Measurements from ENCODE around the gene TMEM151B. TPM values are rescaled to one million over a fixed set of nuclear protein-coding genes. Genes with fewer than 3 reads are reported as not detected.

Gene TMEM151B
- total and polyA plus RNA-seq, 2 donors (not counting 1 experiment from before 2014, with no cell fraction given), result 0.01 to 0.10 TPM

GRCh38 chr6:44264154-44265006, 5.9 kb upstream of the TMEM151B start:
- no peaks in the 10 kb centered on the region for H3K9me3 Mint-ChIP-seq (ENCODE audit: insufficient read depth)
- DNase-seq (peak; percentile 92), ATAC-seq (ENCODE audit: low read depth) (peak; percentile 58)
- H3K4me1 Mint-ChIP-seq, result peaks cover 69% of the 10 kb centered on the region
- Histone ChIP-seq H3K36me3 (replicated peaks in 1 of 2; ENCODE audit: control extremely low read depth in 1 of 2, control insufficient read depth in 1 of 2, extremely low read depth in 1 of 2, insufficient read depth in 2 of 2, low read length in 1 of 2) (peaks cover 4 to 36% of the 10 kb centered on the region in 2 experiments), H3K4me2 (replicated peaks; ENCODE audit: low read depth, low read length, poor library complexity, severe bottlenecking) (peak overlapping the region; percentile 95), H3K9ac (ENCODE audit: low read length) (peak overlapping the region; percentile 93), H3K27me3 (replicated peaks in 1 of 4; ENCODE audit: control extremely low read depth in 1 of 4, control insufficient read depth in 3 of 4, insufficient read depth in 4 of 4, low read length in 3 of 4) (peaks cover 0 to 5% (median under 1%) of the 10 kb centered on the region in 4 experiments), H2AFZ (ENCODE audit: insufficient read depth, low read depth, low read length, poor library complexity, severe bottlenecking) (no peak overlapping the region), H3K9me3 (ENCODE audit: control extremely low read depth in 1 of 3, control insufficient read depth in 2 of 3, insufficient read depth in 1 of 3, low read length in 2 of 3) (no peaks in the 10 kb centered on the region), H3K79me2 (ENCODE audit: control insufficient read depth, insufficient read depth, low read length) (peaks cover 53% of the 10 kb centered on the region), H3K27ac (ENCODE audit: low read length in 2 of 2) (peak overlapping the region; percentile 96 to 98), H3K4me1 (ENCODE audit: control insufficient read depth in 2 of 2, insufficient read depth in 2 of 2, low read length in 2 of 2) (peaks cover 50 to 63% of the 10 kb centered on the region in 2 donors), H3K4me3 (ENCODE audit: control extremely low read depth in 1 of 5, extremely low read depth in 1 of 5, insufficient read depth in 1 of 5, low read depth in 2 of 5, low read length in 4 of 5) (peak overlapping the region; percentile 94 to 99 (median 98)), H4K20me1 (ENCODE audit: control insufficient read depth, insufficient read depth, low read length, poor library complexity, severe bottlenecking) (peaks cover 27% of the 10 kb centered on the region)
- intact Hi-C loops (cut with micrococcal nuclease), result loop anchor here (1.0 to 5.0 kb wide), 7 partner anchors 7 to 1092 kb away; partner anchors contain the start of genes AARS2, CDC5L, MRPL14 and SLC35B2
- 0% methylated on average over 11 of the region's 13 CpGs for WGBS (ENCODE audit: insufficient coverage)
- CTCF ChIA-PET, result interaction anchor here (0.6 to 2.8 kb wide), 13 partner anchors 9 to 168 kb away, joined by 3 to 20 read pairs (median 6); partner anchors contain the start of genes HSP90AB1 and SLC29A1
- TF ChIP-seq, protein P1, sequence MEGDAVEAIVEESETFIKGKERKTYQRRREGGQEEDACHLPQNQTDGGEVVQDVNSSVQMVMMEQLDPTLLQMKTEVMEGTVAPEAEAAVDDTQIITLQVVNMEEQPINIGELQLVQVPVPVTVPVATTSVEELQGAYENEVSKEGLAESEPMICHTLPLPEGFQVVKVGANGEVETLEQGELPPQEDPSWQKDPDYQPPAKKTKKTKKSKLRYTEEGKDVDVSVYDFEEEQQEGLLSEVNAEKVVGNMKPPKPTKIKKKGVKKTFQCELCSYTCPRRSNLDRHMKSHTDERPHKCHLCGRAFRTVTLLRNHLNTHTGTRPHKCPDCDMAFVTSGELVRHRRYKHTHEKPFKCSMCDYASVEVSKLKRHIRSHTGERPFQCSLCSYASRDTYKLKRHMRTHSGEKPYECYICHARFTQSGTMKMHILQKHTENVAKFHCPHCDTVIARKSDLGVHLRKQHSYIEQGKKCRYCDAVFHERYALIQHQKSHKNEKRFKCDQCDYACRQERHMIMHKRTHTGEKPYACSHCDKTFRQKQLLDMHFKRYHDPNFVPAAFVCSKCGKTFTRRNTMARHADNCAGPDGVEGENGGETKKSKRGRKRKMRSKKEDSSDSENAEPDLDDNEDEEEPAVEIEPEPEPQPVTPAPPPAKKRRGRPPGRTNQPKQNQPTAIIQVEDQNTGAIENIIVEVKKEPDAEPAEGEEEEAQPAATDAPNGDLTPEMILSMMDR (IDR thresholded peaks at IDR 0.05), result no peak
- TF ChIP-seq EZH2 (IDR thresholded peaks at IDR 0.05; ENCODE audit: borderline replicate concordance, insufficient read depth, low read depth, low read length, poor library complexity, severe bottlenecking), result no peak
- peak overlapping the region; percentile 100 for H3K4me3 Mint-ChIP-seq
- peaks cover 2% of the 10 kb centered on the region for H3K27me3 Mint-ChIP-seq
- peak overlapping the region; percentile 100 for H3K27ac Mint-ChIP-seq
- POLR2A ChIA-PET, result interaction anchor here (0.5 to 7.9 kb wide), 7 partner anchors 8 to 90 kb away, joined by 3 to 105 read pairs (median 5); partner anchors contain the start of gene HSP90AB1
